GM12873 (cell line): ENCODE measurements around the gene ZNF740.

Experiments used
- TF ChIP-seq, protein P1 (sequence below): IDR thresholded peaks from 2 replicates; pipeline ENCODE4 v1.5.1; 2012; ENCODE audit warnings: low read depth, mild to moderate bottlenecking, moderate library complexity, low read length, control low read depth; ENCODE audit not compliant: insufficient read depth; ENCODE audit errors: missing control alignments

Gene ZNF740

DNA sequence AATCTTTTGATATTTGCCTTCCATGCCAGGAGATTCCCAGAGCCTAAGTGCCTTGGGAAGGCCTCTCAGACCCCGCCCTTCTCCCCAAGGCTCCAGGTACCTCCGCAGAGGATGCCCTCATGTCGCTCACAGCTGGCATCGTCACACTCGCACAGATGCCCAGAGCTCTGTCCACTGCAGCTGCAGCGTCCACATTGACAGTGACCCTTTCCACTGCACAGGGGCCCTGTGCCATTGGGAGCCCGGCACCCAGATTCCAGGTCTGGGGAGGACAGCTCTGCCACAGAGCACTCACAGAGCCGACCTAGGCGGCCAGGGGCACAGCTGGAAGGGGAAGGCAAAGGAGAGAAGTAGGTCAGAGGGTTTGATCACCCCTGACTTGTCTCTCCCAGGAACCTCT is 12.5 kb downstream of the ZNF740 start:
- TF ChIP-seq, protein P1, sequence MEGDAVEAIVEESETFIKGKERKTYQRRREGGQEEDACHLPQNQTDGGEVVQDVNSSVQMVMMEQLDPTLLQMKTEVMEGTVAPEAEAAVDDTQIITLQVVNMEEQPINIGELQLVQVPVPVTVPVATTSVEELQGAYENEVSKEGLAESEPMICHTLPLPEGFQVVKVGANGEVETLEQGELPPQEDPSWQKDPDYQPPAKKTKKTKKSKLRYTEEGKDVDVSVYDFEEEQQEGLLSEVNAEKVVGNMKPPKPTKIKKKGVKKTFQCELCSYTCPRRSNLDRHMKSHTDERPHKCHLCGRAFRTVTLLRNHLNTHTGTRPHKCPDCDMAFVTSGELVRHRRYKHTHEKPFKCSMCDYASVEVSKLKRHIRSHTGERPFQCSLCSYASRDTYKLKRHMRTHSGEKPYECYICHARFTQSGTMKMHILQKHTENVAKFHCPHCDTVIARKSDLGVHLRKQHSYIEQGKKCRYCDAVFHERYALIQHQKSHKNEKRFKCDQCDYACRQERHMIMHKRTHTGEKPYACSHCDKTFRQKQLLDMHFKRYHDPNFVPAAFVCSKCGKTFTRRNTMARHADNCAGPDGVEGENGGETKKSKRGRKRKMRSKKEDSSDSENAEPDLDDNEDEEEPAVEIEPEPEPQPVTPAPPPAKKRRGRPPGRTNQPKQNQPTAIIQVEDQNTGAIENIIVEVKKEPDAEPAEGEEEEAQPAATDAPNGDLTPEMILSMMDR, result no peak

DNA sequence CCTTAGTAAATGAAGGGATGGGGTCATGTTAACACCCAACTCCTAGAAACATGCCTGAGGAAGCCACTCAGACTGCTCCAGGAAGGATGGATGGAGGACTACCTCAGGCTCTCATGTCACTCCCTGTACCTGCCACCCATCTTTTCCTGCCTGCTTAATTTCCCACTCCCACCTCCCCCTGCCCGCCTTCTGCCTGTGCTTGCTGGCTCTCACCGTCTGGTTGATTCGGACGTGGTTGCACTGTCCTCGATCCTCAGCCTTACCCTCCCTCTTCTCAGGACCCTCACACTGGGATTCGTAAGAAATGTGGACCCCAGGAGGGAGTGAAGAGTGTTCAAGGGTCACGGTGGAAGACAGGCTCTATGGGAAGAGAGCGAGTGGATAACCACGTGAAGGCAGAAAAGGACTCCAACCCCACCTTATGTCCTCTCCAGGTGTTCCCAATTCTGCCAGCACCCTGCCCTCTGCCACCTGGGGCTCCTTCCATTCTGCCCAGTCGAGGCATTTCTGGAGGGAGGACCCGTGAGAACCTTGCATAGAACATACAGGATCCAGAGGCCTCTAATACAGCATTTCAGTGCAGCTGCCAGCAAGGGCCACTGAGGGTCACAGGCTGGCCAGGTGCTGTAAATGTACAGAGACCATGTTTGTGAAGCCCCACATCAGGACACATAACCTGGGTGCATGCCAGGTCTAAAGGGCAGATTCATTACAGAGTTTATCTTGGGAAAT is 13.6 kb downstream of the ZNF740 start:
- TF ChIP-seq, protein P1, result no peak

DNA sequence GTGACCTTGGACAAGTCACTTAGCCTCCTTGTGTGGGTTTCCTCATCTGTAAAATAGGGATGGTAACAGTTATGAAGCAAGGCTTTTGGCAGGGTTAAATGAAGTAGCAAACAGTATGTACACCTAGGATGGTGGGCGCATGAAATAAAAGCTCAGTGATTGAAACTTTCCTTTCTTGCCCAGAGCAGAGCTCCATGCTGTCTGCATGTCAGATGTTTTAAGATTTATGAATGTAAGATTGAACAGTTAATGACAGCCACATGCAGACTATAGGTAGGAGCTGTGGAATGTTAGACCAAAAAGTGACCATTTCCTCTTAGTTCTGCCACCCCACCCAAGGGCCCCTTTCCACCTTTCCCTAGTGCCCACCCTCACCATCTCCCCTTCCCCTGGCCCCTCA is 14.5 kb downstream of the ZNF740 start:
- TF ChIP-seq, protein P1, result no peak

DNA sequence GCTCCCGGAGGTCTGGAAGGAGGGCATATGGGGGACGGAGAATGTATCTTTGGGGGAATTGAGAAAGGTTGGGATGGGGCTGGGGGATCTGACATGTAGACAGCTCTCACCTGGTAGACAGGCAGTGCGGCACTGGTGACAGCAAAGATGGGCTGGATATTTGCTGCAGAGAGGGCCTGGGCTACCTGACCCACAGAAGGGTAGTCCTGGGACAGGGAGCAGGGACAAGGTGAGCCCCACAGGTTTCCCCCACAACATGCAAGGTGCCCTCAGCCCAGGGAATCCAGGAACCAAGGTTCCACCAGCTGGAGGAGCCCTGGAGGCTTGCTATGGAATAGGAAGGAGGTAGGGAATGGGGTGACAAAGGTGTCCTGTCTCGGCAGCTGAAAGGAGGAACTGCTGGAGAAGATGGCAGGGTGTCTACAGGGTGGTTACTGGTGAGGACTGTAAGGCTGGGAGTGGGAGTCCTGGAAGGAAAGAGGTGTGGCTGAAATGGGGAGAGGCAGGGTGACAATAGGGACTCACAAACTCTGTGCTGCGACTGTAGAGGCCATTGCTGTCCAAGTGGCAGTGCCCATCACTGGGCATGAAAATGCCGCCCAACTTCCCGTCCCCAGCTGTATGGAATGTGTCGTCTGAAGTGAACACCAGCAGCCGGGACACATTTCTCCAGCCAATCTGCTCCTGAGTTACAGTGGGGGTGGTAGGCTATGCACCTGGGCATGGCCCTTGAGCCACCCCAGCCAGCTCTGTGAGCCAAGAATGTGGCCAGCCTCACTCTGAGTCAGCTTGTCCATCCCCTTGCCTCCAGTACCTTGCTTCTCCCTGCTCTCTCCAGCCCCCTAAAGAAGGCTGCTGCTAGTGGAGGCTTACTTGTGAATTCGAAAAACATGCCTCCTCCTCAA is 15.2 kb downstream of the ZNF740 start:
- TF ChIP-seq, protein P1, result no peak

DNA sequence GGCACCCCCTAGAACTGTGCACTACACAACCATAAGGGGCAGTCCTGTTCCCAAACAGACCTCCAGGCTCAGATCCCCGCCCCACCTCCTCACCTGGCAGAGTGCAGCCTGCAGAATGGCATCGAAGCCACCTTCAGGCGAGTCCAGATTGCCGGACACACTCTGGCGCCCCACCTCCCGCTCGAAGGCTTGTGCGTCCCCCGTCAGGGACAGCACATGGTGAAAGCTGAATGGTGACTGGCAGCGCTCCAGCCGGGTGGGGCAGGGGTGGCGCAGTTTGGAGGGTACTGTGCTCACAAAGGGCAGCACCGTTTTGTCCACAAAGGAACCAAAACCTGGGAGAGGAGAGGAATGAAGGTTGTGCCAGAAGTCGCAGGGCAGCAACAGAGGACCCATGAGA is 16.0 kb downstream of the ZNF740 start:
- TF ChIP-seq, protein P1, result no peak

DNA sequence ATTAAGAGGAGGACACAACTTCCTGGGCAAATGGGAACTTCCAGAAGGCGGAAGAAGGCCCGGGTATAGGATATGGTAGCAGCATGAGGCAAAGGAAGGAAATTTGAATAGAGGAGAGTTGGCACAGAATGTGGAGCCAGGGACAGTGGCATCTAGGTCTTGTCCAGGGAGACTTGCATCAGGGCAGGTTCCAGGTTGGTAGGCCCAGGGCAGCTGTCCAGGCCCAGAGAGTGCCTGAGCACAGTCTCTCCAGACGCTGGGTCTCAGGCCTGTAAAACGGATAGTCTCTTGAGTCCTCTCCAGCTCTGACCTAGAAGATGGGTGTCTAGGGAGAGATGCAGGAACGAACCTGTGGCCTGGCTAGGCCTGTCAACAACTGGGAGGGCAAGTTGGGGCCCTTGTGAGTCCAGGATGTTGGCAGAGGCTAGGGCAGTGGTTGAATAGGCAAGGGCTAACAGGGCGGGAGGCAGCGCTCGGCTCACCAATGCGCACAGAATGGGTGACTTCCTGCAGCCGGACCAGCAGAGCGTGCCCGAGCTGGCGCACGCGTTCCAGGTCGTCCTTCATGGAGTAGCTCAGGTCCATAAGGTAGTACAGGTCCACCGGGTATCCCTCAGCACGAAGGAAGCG is 16.6 kb downstream of the ZNF740 start:
- TF ChIP-seq, protein P1, result no peak
